COLO668 (cell line): ENCODE measurements around the gene RSPH9.

Experiments used
- DNase-seq: peaks from one replicate; lab custom pipeline; 2025; ENCODE audit not compliant: unreplicated experiment; lab: John Stamatoyannopoulos, UW

The RSPH9 gene

DNA sequence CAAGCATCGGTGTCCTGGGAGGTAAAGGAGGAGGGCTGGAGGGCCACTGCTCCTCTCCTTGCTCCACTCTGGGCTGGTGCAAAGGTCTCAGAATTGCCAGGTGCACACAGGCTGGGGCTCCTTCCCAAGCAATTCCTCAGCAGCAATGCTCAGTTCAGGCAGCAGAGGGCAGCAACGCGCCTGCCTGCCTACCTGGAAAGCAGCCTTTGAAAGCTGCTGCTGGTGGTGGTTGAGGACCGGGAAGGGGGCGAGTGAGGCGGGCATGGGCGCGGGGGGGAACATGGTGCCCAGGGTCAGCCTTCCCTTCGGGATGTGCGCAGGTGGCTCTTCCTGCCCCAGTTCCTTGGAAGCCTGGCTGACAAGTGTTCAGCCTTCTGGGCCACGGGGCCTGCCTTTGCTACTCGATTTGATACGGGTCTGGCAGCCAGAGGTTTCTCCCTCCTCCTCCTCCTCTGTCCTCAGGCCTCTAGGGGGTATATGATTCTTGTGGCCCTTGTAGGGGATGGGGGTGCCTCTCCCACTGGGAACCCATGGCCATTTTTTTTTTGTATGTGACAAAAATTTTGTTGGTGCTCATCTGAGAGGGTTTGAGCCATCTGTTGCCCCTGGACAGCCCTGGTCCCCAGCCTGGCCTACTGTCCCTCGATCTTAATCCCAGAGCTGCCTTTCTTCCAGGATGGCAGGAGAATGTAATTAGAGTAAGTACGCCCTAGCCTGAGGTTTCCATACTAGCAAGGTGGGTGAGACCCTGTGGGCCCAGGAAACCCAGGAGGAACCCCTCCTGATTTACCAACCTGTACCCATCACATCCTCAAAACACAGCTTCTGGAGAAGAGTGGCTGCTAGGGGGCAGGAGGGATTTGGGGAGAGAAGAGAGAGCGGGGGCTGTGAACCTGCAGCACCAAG is 22.7 kb downstream of the RSPH9 start:
- peak; percentile 73 for DNase-seq

DNA sequence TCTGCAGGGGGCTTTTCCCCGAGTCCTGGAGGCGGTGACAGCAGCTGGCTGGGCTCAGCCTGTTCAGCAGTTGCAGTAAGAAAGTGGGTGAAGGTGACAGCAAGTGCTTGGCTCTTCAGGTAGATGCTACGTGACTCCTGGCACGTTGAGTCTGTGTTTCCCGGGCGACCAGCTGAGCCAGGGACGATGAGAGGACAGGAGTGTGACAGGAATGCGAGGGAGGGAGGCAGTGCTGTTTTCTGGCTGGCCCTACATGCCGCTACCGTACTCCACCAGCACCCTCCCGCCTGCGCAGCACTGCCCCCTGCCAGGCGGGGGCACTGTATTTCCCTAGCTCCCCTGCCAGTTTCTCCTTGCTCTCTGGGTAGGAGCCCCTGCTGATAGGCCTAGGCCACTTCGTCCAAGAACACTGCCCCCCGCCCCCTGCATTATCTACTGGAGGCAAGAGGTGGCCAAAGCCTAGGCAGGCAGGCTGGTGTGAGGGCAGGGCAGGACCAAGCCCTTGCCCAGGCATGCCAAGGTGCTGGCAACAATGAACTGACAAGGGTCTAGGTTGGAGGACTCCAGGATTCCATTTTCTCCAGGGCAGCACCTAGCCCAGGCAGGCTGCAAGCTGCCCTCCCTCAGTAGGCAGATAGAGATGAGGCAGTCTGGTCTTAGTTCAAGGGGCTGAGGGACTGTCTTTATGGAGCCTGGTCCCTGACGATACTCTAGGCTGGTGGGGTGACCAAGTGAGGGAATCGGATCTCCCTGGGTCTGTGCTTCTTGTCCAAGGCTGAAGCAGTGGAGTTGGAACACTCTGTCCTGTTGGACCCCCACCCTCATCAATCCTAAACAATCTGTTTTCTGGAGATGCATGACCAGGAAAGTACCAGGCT is 23.6 kb downstream of the RSPH9 start:
- DNase-seq, result peak; percentile 69

- DNase-seq, result peak; percentile 4
Observed at GRCh38 chr6:43669050-43669921, 24.4 kb downstream of the RSPH9 start.

DNA sequence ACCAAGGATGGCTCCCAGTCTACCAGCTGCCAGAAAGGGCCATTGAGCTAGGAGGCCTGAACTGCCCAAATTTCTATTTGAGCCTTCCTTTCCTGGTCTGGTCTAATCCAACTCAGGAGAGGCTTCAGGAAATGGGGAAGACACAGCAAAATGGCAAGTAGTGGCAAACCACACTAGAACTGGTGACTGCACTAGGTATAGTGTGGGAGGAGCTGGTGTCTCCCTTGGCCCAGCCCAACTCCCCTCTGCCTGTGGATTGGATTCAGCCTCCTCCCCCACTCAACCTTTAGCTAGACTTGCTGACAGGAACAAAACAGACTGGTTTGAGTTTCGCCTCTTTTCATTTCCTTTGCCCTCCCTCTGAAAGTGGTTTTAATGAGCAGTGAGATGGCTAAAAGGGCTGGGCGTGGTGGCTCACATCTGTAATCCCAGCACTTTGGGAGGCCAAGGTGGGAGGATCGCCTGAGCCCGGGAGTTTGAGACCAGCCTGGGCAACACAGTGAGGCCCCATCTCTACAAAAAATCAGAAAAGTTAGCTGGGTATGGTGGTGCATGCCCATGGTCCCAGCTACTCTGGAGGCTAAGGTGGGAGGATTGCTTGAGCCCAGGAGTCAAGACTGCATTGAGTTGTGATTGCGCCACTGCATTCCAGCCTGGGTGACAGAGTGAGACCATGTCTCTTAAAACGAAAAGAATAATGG is 25.2 kb downstream of the RSPH9 start:
- DNase-seq, result no peak

DNA sequence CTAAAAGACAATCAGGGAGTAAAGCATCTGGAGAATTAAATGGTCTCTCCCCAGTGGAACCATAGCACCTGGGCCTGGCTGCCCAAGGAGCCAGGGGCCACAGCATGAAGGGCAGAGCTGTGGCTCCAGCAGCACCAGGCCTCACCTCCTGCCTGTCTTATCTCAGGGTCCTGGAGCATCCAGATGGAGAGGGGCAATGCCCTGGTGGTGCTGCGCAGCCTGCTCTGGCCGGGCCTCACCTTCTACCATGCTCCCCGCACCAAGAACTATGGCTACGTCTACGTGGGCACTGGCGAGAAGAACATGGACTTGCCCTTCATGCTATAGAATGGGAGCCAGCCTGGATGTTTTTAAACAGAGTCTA is 25.8 kb downstream of the RSPH9 start:
- no peak for DNase-seq

DNA sequence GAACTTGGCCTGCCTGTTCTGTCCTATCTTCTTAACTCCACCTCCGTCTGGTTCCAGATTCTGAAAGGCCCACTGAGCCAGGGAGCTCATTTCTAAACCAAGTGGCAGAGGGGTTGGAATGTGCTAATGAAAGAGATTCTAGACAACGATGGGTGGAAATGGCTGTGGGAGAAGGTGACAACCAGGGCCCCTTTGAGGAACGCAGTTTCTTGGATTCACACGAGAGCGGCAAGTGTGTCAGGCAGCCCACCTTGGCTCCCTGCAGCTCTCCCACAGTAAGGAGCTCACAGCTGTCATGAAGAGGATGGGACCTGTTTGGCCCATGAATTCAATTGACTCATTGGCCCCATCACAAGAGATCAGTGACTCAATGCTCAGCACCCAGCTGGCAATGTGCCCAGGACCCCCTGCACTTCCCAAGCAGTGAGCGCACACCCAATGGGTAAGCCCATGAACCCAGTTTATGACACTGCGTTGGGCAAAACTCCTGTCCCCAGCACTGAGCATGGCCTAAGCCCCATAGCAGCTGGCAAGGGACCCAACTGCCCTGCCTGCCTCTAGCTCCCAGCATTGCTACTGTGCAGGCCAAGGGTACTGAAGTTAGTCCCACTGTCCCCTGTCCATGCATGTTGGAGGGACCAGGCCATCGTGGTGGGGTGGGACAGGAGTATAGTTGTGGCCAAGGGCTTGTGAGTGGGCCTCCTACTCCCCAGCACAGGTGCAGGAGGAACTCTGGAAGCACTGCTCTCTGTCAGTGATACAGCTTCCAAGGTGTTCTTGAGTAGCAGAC is 26.4 kb downstream of the RSPH9 start:
- no peak for DNase-seq

- no peak for DNase-seq
Observed at GRCh38 chr6:43671801-43672690, 27.2 kb downstream of the RSPH9 start.

DNA sequence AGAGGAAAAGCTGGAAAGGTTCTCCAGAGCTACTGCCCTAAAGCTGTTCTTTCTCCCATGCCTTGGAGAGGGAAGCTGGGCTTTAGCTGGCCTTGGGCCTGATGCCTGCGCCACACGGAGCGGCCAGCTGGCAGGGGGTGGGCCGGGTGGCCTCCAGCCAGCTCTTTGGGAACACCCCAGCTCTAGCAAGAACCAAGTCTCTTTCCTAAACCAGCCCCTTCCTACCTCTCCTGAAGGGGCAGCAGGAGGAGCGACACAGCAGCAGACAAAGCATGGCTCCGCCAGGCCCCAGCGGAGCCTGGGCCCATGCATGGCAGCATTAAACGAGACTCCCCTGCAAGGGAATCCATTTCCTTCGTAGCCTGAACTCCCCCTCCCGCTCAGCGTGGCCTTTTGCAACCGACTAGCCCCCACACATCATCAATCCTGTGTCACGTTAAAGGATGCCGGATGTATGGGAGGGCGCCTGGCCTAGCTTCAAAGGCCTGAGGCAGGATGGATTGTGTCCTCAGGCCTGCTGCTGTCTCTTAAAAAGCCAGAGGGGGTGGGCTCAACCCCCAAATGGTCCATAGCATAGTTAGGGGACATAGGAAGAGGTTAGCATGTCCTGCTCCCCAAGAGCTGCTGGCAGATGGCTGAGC is 28.7 kb downstream of the RSPH9 start:
- DNase-seq, result no peak

DNA sequence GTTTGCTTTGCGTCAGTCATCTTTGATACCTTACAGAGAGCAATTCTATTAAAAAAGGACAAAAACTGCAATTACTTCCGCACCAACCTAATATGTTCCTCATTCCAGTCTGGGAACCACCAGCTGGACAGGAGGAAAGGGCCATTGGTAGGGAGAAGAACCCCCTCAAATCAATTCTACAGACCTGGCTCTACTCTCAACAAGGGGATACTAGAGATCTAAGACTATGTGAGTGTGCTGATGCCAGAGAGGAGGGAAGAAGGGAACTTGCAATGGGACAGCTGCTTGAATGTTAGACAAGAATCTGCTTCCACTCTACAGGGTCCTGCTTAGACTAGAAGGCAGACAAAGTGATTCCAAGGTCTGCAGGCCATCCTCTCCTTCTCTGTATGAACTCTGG is 29.5 kb downstream of the RSPH9 start:
- DNase-seq, result no peak

DNA sequence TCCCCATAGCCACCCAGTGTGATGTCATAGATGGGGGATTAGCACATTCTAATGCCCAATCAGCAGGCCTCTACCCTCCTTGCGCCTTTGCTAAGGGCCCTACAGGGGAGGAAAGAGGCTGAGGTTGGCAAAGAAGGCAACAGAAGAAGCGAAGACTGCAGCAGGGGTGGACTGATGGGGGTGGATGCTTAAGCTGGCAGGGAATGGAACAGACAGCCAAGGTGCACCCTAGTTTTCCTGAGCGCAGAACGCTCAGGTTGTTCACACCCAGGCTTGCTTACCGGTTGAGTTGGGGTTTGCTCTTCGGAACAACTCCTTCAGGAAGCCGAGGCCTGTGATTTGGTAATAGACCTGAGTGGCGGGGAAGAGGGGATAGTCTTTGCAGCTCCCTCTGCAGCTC is 30.1 kb downstream of the RSPH9 start:
- no peak for DNase-seq

DNA sequence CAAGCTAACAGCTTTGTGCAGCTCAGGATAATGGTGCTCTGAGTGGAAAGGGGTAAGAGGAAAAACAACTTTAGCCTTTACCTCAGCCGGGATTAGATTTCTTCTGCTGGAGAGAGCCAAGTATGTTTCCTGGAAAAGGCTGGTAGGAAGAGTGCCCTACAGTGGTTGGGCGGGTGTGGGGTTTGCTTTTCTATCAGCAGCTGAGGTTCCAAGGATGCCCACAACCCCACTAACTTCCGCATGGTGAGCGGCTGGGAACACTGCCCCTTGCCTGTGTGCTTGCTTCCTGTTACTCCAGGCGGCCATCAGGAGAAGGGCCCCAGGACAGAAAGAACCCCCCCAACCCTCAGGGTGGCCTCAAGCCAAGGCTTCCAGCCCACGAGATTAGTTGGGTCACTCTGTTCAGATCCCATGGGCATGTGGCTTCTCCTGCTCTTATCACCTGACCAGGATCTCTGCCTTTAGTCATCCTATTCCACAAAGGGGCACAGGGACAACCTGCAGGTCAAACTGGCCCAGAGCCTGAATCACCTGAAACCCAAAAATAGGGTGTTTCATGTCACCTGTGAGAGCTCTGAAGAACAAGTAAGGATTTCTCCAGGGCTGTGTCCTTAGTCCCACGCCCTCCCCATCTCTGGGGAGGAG is 32.2 kb downstream of the RSPH9 start:
- no peak for DNase-seq

GRCh38 chr6:43677759-43678158 is 32.9 kb downstream of the RSPH9 start:
- no peak for DNase-seq

- DNase-seq, result no peak
Observed at GRCh38 chr6:43678341-43678740, 33.5 kb downstream of the RSPH9 start.

DNA sequence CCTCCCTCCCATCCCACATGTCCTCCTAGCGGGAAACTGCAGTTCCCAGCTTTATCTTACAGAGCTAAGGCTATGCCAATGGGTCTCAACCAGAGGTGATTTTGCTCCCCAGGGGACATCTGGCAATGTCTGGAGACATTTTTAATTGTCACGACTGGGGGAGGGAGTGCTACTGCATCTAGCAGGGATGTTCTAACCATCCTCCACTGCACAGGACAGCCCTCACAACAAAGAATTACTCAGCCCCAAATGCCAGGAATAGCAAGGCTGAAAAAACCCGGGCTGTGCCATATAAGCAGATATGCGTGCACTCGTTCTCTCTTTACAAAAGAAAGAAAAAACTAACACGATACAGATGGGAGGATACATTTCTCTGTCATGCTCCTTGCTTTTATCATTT is 34.2 kb downstream of the RSPH9 start:
- DNase-seq, result no peak

DNA sequence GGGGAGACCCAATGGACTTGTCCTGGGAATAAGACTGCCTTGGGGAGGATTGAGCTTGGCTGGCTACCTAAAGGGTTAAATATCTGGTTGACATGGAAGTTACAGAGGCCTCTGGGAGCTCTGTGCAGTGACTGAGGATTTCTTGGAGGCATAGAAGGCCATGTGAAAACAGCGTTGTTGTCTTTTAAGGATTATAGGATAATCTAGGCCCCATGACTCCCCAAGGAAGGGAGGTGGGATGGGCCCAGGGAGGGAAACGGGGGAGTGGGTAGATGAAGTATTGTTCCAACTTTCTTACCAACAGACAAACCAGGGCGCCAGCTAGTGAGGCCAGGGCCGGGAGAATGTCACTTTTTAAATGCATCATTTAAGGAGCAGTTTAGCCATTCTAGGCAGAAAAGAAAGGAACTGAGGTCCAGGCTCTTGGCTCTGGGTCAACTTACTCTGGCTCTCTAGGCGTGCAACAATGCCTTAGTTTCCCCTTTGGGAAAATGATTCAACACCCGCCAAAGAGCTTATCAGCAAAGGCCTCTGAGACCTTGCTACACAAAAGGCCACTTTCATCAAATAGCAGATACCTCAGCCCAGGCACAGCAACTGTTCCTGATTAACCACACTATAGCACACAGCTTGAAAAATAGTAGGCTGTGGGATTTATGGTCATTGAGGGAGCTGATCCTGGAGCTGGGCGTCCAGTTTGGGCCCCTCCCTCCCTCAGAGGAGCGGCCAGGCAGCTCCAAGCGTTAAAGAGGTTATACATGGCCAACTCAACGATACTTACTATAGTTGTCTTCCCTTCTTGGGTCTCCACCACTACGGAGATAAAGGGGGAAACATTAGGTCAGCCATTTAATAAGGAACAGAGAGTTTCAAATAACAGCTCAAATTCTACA is 35.7 kb downstream of the RSPH9 start:
- DNase-seq, result no peak

GRCh38 chr6:43681303-43681702 is 36.5 kb downstream of the RSPH9 start:
- DNase-seq, result no peak
